SK-N-SH treated with all-trans-retinoic acid at 6 μM for 48 hours (cell line): ENCODE results near the gene BPIFB4.

ENCODE experiments used
- ATAC-seq: fragments of 200-7000 bp; cut with Tn5 transposase; 3 replicates; pipeline ENCODE4 v1.9.1; 2020; ENCODE audit warnings: mild to moderate bottlenecking, moderate library complexity
- ARNTL ChIP-seq: fragments of 450-650 bp; formaldehyde crosslinking; IDR thresholded peaks from 2 replicates; pipeline ENCODE4 v1.5.0; 2020; ENCODE audit warnings: low read depth, mild to moderate bottlenecking, moderate library complexity, borderline replicate concordance
- BACH2 ChIP-seq: fragments of 250-450 bp; sonication (Bioruptor Pico); IDR thresholded peaks from 2 replicates; pipeline ENCODE4 v1.9.0; 2021; ENCODE audit warnings: mild to moderate bottlenecking, borderline replicate concordance
- CREB5 ChIP-seq: fragments of 250-450 bp; sonication (Bioruptor Pico); IDR thresholded peaks from 2 replicates; pipeline ENCODE4 v1.5.1; 2020; ENCODE audit warnings: low read depth, mild to moderate bottlenecking, moderate library complexity
- CSDC2 ChIP-seq: fragments of 250-450 bp; sonication (Bioruptor Pico); IDR thresholded peaks from 2 replicates; pipeline ENCODE4 v1.5.0; 2020; ENCODE audit warnings: mild to moderate bottlenecking, moderate library complexity
- CSRNP3 ChIP-seq: fragments of 250-450 bp; sonication (Bioruptor Pico); IDR thresholded peaks from 2 replicates; pipeline ENCODE4 v1.5.1; 2021; ENCODE audit warnings: mild to moderate bottlenecking, moderate library complexity
- ESRRG ChIP-seq: fragments of 250-450 bp; sonication (Bioruptor Pico); IDR thresholded peaks from 2 replicates; pipeline ENCODE4 v1.6.1; 2021; ENCODE audit warnings: mild to moderate bottlenecking
- GLIS3 ChIP-seq: fragments of 250-450 bp; sonication (Bioruptor Pico); IDR thresholded peaks from 2 replicates; pipeline ENCODE4 v1.5.0; 2020; ENCODE audit warnings: mild to moderate bottlenecking, moderate library complexity
- ISL1 ChIP-seq: fragments of 250-450 bp; sonication (Bioruptor Pico); IDR thresholded peaks from 2 replicates; pipeline ENCODE4 v2.1.2; 2022; ENCODE audit warnings: mild to moderate bottlenecking, moderate library complexity
- OSR1 ChIP-seq: fragments of 250-450 bp; sonication (Bioruptor Pico); IDR thresholded peaks from 2 replicates; pipeline ENCODE4 v1.8.0; 2022; ENCODE audit warnings: moderate library complexity, mild to moderate bottlenecking, inconsistent platforms
- PATZ1 ChIP-seq: fragments of 250-450 bp; sonication (Bioruptor Pico); IDR thresholded peaks from 2 replicates; pipeline ENCODE4 v1.8.0; 2020; ENCODE audit warnings: mild to moderate bottlenecking, moderate library complexity, borderline replicate concordance
- POU6F1 ChIP-seq: fragments of 250-450 bp; sonication (Bioruptor Pico); IDR thresholded peaks from 2 replicates; pipeline ENCODE4 v1.8.0; 2021; ENCODE audit warnings: low read depth, mild to moderate bottlenecking, moderate library complexity, borderline replicate concordance
- RARB ChIP-seq: fragments of 250-450 bp; sonication (Bioruptor Pico); IDR thresholded peaks from 2 replicates; pipeline ENCODE4 v1.8.0; 2021; ENCODE audit warnings: mild to moderate bottlenecking, moderate library complexity
- SNAI2 ChIP-seq: fragments of 250-450 bp; sonication (Bioruptor Pico); IDR thresholded peaks from 2 replicates; pipeline ENCODE4 v1.5.0; 2020; ENCODE audit warnings: mild to moderate bottlenecking, moderate library complexity
- TCF4 ChIP-seq: fragments of 250-450 bp; sonication (Bioruptor Pico); IDR thresholded peaks from 2 replicates; pipeline ENCODE4 v1.8.0; 2021; ENCODE audit warnings: mild to moderate bottlenecking, moderate library complexity, borderline replicate concordance
- TOX ChIP-seq: fragments of 250-450 bp; sonication (Bioruptor Pico); IDR thresholded peaks from 2 replicates; pipeline ENCODE4 v1.8.0; 2021; ENCODE audit warnings: mild to moderate bottlenecking, moderate library complexity, borderline replicate concordance
- TSHZ2 ChIP-seq: fragments of 250-450 bp; sonication (Bioruptor Pico); IDR thresholded peaks from 2 replicates; pipeline ENCODE4 v1.5.0; 2020; ENCODE audit warnings: mild to moderate bottlenecking, moderate library complexity
- ZC3H10 ChIP-seq: fragments of 250-450 bp; sonication (Bioruptor Pico); IDR thresholded peaks from 2 replicates; pipeline ENCODE4 v1.5.1; 2021; ENCODE audit warnings: mild to moderate bottlenecking, moderate library complexity
- ZFP3 ChIP-seq: fragments of 250-450 bp; sonication (Bioruptor Pico); IDR thresholded peaks from 2 replicates; pipeline ENCODE4 v1.5.0; 2020; ENCODE audit warnings: mild to moderate bottlenecking, moderate library complexity
- ZFP30 ChIP-seq: fragments of 450-650 bp; formaldehyde crosslinking; IDR thresholded peaks from 2 replicates; pipeline ENCODE4 v1.5.0; 2022; ENCODE audit warnings: mild to moderate bottlenecking, moderate library complexity
- ZNF565 ChIP-seq: fragments of 450-650 bp; formaldehyde crosslinking; conservative IDR thresholded peaks from 2 replicates; pipeline ENCODE4 v1.5.0; 2020; ENCODE audit warnings: low read depth, mild to moderate bottlenecking, moderate library complexity
- ZNF70 ChIP-seq: fragments of 450-650 bp; formaldehyde crosslinking; IDR thresholded peaks from 2 replicates; pipeline ENCODE4 v1.5.0; 2020; ENCODE audit warnings: mild to moderate bottlenecking, moderate library complexity
- ZNF8 ChIP-seq: fragments of 450-650 bp; formaldehyde crosslinking; IDR thresholded peaks from 2 replicates; pipeline ENCODE4 v1.5.0; 2020; ENCODE audit warnings: mild to moderate bottlenecking, moderate library complexity

BPIFB4 gene

GRCh38 chr20:33127422-33128097, 48.1 kb downstream of the BPIFB4 start:
- no peak for ATAC-seq
- no peak for TF ChIP-seq TCF4 (CRISPR knock-in tag)
- no peak for TF ChIP-seq ZC3H10
- TF ChIP-seq ISL1, result no peak
- TF ChIP-seq SNAI2 (CRISPR knock-in tag), result no peak
- no peak for TF ChIP-seq ESRRG
- no peak for TF ChIP-seq CSDC2 (CRISPR knock-in tag)
- TF ChIP-seq TSHZ2, result no peak
- TF ChIP-seq ZNF565 (CRISPR knock-in tag), result no peak
- no peak for TF ChIP-seq OSR1
- TF ChIP-seq TOX, result no peak
- TF ChIP-seq ZFP3, result no peak
- TF ChIP-seq CREB5 (CRISPR knock-in tag), result no peak
- TF ChIP-seq PATZ1 (CRISPR knock-in tag), result no peak
- no peak for TF ChIP-seq ZFP30
- TF ChIP-seq RARB (CRISPR knock-in tag), result no peak
- TF ChIP-seq GLIS3 (CRISPR knock-in tag), result no peak
- TF ChIP-seq BACH2 (CRISPR knock-in tag), result no peak
- no peak for TF ChIP-seq ZNF8 (CRISPR knock-in tag)
- TF ChIP-seq CSRNP3, result no peak

- no peak for ATAC-seq
- TF ChIP-seq CSRNP3, result no peak
- TF ChIP-seq RARB (CRISPR knock-in tag), result no peak
- no peak for TF ChIP-seq TCF4 (CRISPR knock-in tag)
- TF ChIP-seq ISL1, result no peak
Observed at GRCh38 chr20:33130568-33131061, 51.2 kb downstream of the BPIFB4 start.

- no peak for ATAC-seq
- no peak for TF ChIP-seq ARNTL (CRISPR knock-in tag)
- no peak for TF ChIP-seq TOX
- no peak for TF ChIP-seq ZNF70
- no peak for TF ChIP-seq CREB5 (CRISPR knock-in tag)
- TF ChIP-seq ZC3H10, result no peak
- no peak for TF ChIP-seq ZNF8 (CRISPR knock-in tag)
- TF ChIP-seq SNAI2 (CRISPR knock-in tag), result no peak
- no peak for TF ChIP-seq RARB (CRISPR knock-in tag)
- TF ChIP-seq TSHZ2, result no peak
- no peak for TF ChIP-seq GLIS3 (CRISPR knock-in tag)
- TF ChIP-seq ZFP30, result no peak
- TF ChIP-seq POU6F1 (CRISPR knock-in tag), result no peak
- no peak for TF ChIP-seq ZNF565 (CRISPR knock-in tag)
Observed at GRCh38 chr20:33131949-33132473, 52.6 kb downstream of the BPIFB4 start.
